Heart left ventricle (tissue), 16 donors: ENCODE data around the gene LHFPL3. TPM values are rescaled to one million over a fixed set of nuclear protein-coding genes. Genes with fewer than 3 reads are reported as not detected.

ENCODE experiments used
- ATAC-seq, 4 donors: fragments of 200-7000 bp; cut with Tn5 transposase; one replicate each; pipeline ENCODE4 v1.9.1; 2020 to 2022; ENCODE audit warnings: moderate library complexity in 4 of 4, mild to moderate bottlenecking in 3 of 4, moderate number of reproducible peaks in 1 of 4
- DNase-seq, 5 donors: peaks; one replicate each; pipeline ENCODE4 v3.0.0-alpha.2; 2020
- H3K27ac ChIP-seq, 12 donors: fragments of 200-600 bp; sonication (generic) in 4 of 12; one replicate each; pipeline versions ENCODE4 v1.5.0 to v1.8.0; 2016 to 2022; ENCODE audit warnings: mild to moderate bottlenecking in 2 of 12
- H3K27me3 ChIP-seq, 9 donors: fragments of 200-600 bp; sonication (generic) in 2 of 9; one replicate each; pipeline versions ENCODE4 v1.5.1 to v1.8.0; 2016 to 2022; ENCODE audit warnings: mild to moderate bottlenecking in 3 of 9
- H3K36me3 ChIP-seq, 9 donors: fragments of 200-600 bp; sonication (generic) in 2 of 9; one replicate each; pipeline versions ENCODE4 v1.5.0 to v1.8.0; 2018 to 2022; ENCODE audit warnings: mild to moderate bottlenecking in 2 of 9
- H3K4me1 ChIP-seq, 12 donors: fragments of 200-600 bp; sonication (generic) in 4 of 12; one replicate each; pipeline versions ENCODE4 v1.5.0 to v1.8.0; 2016 to 2022; ENCODE audit warnings: mild to moderate bottlenecking in 3 of 12
- H3K4me3 ChIP-seq, 12 donors: fragments of 200-600 bp; sonication (generic) in 4 of 12; one replicate each; pipeline versions ENCODE4 v1.5.0 to v1.8.0; 2017 to 2022; ENCODE audit warnings: mild to moderate bottlenecking in 9 of 12, moderate library complexity in 4 of 12
- H3K9me3 ChIP-seq, 12 donors: fragments of 200-600 bp; sonication (generic) in 4 of 12; one replicate each; pipeline versions ENCODE4 v1.5.0 to v1.8.0; 2016 to 2022; ENCODE audit warnings: mild to moderate bottlenecking in 1 of 12
- CTCF ChIP-seq, 12 donors: fragments of 200-600 bp; sonication (generic) in 4 of 12; IDR thresholded peaks; one replicate each; pipeline versions ENCODE4 v1.5.0 to v1.8.0; 2018 to 2022; ENCODE audit warnings: antibody characterized with exemption in 12 of 12, mild to moderate bottlenecking in 5 of 12
- POLR2A ChIP-seq, 2 donors: fragments of 450-650 bp; IDR thresholded peaks; one replicate each; pipeline ENCODE4 v1.6.1; 2017; ENCODE audit warnings: antibody characterized with exemption in 2 of 2, mild to moderate bottlenecking in 2 of 2, moderate library complexity in 2 of 2
- WGBS, 4 donors: extraction: QIAGEN DNeasy Blood & Tissue Kit in 2 of 4; methylation state at CpG; one replicate each; pipeline versions ENCODE4 v1.1.5 to v1.1.7; 2013 to 2018; 5-methylcytosine and 5-hydroxymethylcytosine counted together
- intact Hi-C, 10 donors: fragments of 100-400 bp; cut with DNase I; formaldehyde crosslinking; loops; one replicate each; pipeline versions ENCODE4 v1.11.1 to v1.14.2; 2022
- polyA plus RNA-seq, 2 donors: library from polyadenylated mRNA; stranded (reverse); fragments of 200-250 nt; gene quantifications; one replicate each; pipeline ENCODE4 v1.2.3, GENCODE V29; 2013
- total RNA-seq, 9 donors: library from RNA; depleted of rRNA in 2 of 9; stranded (reverse); fragments of >200 nt in 2 of 9; fragmentation: NEBNext Ultra II Directional in 3 of 9; extraction: Animal tissue kit (Norgen Biotek cat#: 25700) in 3 of 9; gene quantifications; one replicate each; pipeline versions ENCODE4 v1.1.0 to v1.2.4, GENCODE V29; 2016 to 2023
- donor health status: ischemic (EF 13 %, LVEDD 7.1; RV severe dilation, severe dysfunction).
- donor health status: healthy with polysubstance abuse.
- donor health status: DM: no; HTN: yes; CAD: no.
- donor health status: DM: no; HTN: no; CAD: no.
- donor health status: ischemic (EF 25% LVEDD 6.9; RV normal size, moderate dysfunction).
- donor health status: ischemic (EF 25% LVEDD 5.7; RV mildly dilated, moderate dysfunction).
- donor health status: healthy.
- donor health status: DM: yes; HTN: yes; CAD: no.
- donor health status: ischemic (EF 35%, LVEDD 5.7; RV mildly dilated, moderate dysfunction).
- donor health status: nonischemic (EF 11% LVEDD 7.7; RV severe dilation, severe dysfunction).
- donor health status: DM: yes; HTN: yes; CAD: no.
- donor health status: PGD.
- donor health status: ischemic (EF 29% LVEDD 5.4; RV normal size, mild dysfunction).
- donor health status: nonischemic (EF 23%, LVEDD 6.1; RV moderate dilation, normal function).

The LHFPL3 gene
- total and polyA plus RNA-seq, 11 donors = not detected

- intact Hi-C loops = loop anchor here in 6 of 10 donors (1.0 to 5.0 kb wide), 3 partner anchors 34 to 36 kb away; no protein-coding TSS in a partner anchor
- Histone ChIP-seq H3K9me3 (peaks cover 0 to 20% (median 5%) of the 10 kb centered on the region in 12 donors), H3K4me1 (peaks cover 0 to 19% (median 13%) of the 10 kb centered on the region in 12 donors), H3K27me3 (no peaks in the 10 kb centered on the region), H3K27ac (peak overlapping the region; percentile 71 to 90 (median 84)), H3K4me3 (peak overlapping the region in 3 of 12 donors; percentile 0 to 29 (median 12)), H3K36me3 (no peaks in the 10 kb centered on the region)
- WGBS, 4 donors = 12 to 22% (median 17%) methylated on average over 6 of the region's 6 CpGs
- TF ChIP-seq POLR2A (IDR thresholded peaks at IDR 0.05) (no peak), CTCF (IDR thresholded peaks at IDR 0.05) (no peak)
- ATAC-seq = peak; percentile 72 to 86 (median 82)
- no peak for DNase-seq
Observed at GRCh38 chr7:104883248-104883717, 554.9 kb downstream of the LHFPL3 start.

GRCh38 chr7:104883718-104884452 is 555.5 kb downstream of the LHFPL3 start:
- H3K27me3 ChIP-seq = no peaks in the 10 kb centered on the region
- peaks cover 0 to 20% (median 5%) of the 10 kb centered on the region in 12 donors for H3K9me3 ChIP-seq
- WGBS, 4 donors = 10 to 14% (median 12%) methylated on average over 17 of the region's 17 CpGs
- peak overlapping the region in 6 of 12 donors; percentile 2 to 33 (median 23) for H3K4me3 ChIP-seq
- peaks cover 0 to 19% (median 13%) of the 10 kb centered on the region in 12 donors for H3K4me1 ChIP-seq
- no peaks in the 10 kb centered on the region for H3K36me3 ChIP-seq
- intact Hi-C loops = loop anchor here (1.0 to 5.0 kb wide), 4 partner anchors 33 to 35 kb away; no protein-coding TSS in a partner anchor
- ATAC-seq = peak; percentile 94 to 97 (median 96)
- TF ChIP-seq CTCF (IDR thresholded peaks at IDR 0.05) (peak; percentile 90 to 96 (median 94)), POLR2A (IDR thresholded peaks at IDR 0.05) (no peak)
- H3K27ac ChIP-seq = peak overlapping the region; percentile 71 to 90 (median 84)
- DNase-seq = peak; percentile 85 to 93 (median 89)

GRCh38 chr7:104886651-104887050 is 558.2 kb downstream of the LHFPL3 start:
- no peak for TF ChIP-seq CTCF (IDR thresholded peaks at IDR 0.05)
- TF ChIP-seq POLR2A (IDR thresholded peaks at IDR 0.05) = no peak
- Histone ChIP-seq H3K27ac (no peak overlapping the region), H3K4me3 (no peak overlapping the region), H3K4me1 (peaks cover 0 to 19% (median 13%) of the 10 kb centered on the region in 12 donors), H3K27me3 (no peaks in the 10 kb centered on the region), H3K36me3 (no peaks in the 10 kb centered on the region), H3K9me3 (no peaks in the 10 kb centered on the region)
- DNase-seq (no peak), ATAC-seq (no peak)
- 68 to 78% (median 72%) methylated on average over 4 of the region's 4 CpGs for WGBS, 4 donors
- intact Hi-C loops = loop anchor here in 1 of 10 donors (5.0 kb wide), 1 partner anchor 51 kb away; no protein-coding TSS in a partner anchor

- no peak for DNase-seq
- TF ChIP-seq CTCF (IDR thresholded peaks at IDR 0.05) = no peak
- no peak for TF ChIP-seq POLR2A (IDR thresholded peaks at IDR 0.05)
- no peak for ATAC-seq
- Histone ChIP-seq H3K36me3 (no peaks in the 10 kb centered on the region), H3K27me3 (no peaks in the 10 kb centered on the region), H3K4me1 (no peaks in the 10 kb centered on the region), H3K4me3 (no peak overlapping the region), H3K27ac (no peak overlapping the region), H3K9me3 (no peaks in the 10 kb centered on the region)
- 66 to 89% (median 74%) methylated on average over 5 of the region's 5 CpGs for WGBS, 4 donors
- intact Hi-C loops = no loop called here
Observed at GRCh38 chr7:104890216-104890615, 561.8 kb downstream of the LHFPL3 start.
